K562 (cell line): ENCODE measurements around the gene HDAC10. TPM values are rescaled to one million over a fixed set of nuclear protein-coding genes. Genes with fewer than 3 reads are reported as not detected.

Source experiments
- ATAC-seq: fragments of 200-7000 bp; cut with Tn5 transposase; 3 replicates; pipeline ENCODE4 v1.9.1; 2020; ENCODE audit warnings: moderate library complexity
- BruUV-seq: library from RNA; stranded (reverse); fragments of 400-500 nt; replicated peaks from 2 replicates; lab custom pipeline; 2021; lab: Mats Ljungman, UMichigan
- CTCF ChIA-PET: fragments of 300-600 bp; formaldehyde crosslinking; extraction: SDS; loops from one replicate; lab custom pipeline; 2021; ENCODE audit warnings: low intra/inter-chr PET ratio; lab: Yijun Ruan, JAX
- POLR2A ChIA-PET: fragments of 300-600, 350-650 bp; sonication (Branson Sonifier 250); formaldehyde crosslinking; extraction: SDS; loops from one replicate; lab custom pipeline; 2021; ENCODE audit warnings: antibody characterized with exemption, inconsistent platforms; lab: Yijun Ruan, JAX
- DNase-seq, 4 experiments: peaks; one replicate each; pipeline versions ENCODE4 v3.0.0 to v3.0.0-alpha.2; 2011 to 2018; ENCODE audit warnings: low spot score in 3 of 4, mixed read lengths in 3 of 4; ENCODE audit errors: extremely low read depth in 1 of 4
- FAIRE-seq: peaks from 2 replicates; lab custom pipeline; 2011; peaks lifted over from hg19 to GRCh38; lab: Jason Lieb, UNC
- H2AFZ ChIP-seq: 2 replicates; pipeline ENCODE4 v1.6.0; 2011; ENCODE audit warnings: low read depth, low read length, control low read depth, inconsistent platforms
- H3K27ac ChIP-seq: fragments of 200-600 bp; 3 replicates; pipeline ENCODE4 v1.8.0; 2011; ENCODE audit warnings: low read depth, mild to moderate bottlenecking, control low read depth, inconsistent platforms, low read length, moderate library complexity, mixed read lengths; ENCODE audit errors: extremely low read depth
- H3K27me3 ChIP-seq, 2 experiments: fragments of 300-600 bp in 1 of 2; 2 replicates in 1 of 2; 3 replicates in 1 of 2; pipeline versions ENCODE4 v1.6.0 to v1.8.0; 2011; ENCODE audit warnings: inconsistent platforms in 2 of 2, low read length in 2 of 2, mild to moderate bottlenecking in 1 of 2, mixed read lengths in 1 of 2, moderate library complexity in 1 of 2; ENCODE audit not compliant: control insufficient read depth in 2 of 2, insufficient read depth in 2 of 2
- H3K36me3 ChIP-seq: fragments of 300-600 bp; 3 replicates; pipeline ENCODE4 v1.8.0; 2011; ENCODE audit warnings: mild to moderate bottlenecking, low read length, inconsistent platforms; ENCODE audit not compliant: control insufficient read depth, insufficient read depth
- H3K4me1 ChIP-seq, 2 experiments: fragments of 200-600 bp in 1 of 2; replicated peaks in 1 of 2; 2 replicates in 1 of 2; 3 replicates in 1 of 2; pipeline versions ENCODE4 v1.5.1 to v1.8.0; 2011; ENCODE audit warnings: inconsistent platforms in 2 of 2, low read length in 2 of 2, mild to moderate bottlenecking in 1 of 2, mixed read lengths in 1 of 2, moderate library complexity in 1 of 2; ENCODE audit not compliant: control insufficient read depth in 2 of 2, insufficient read depth in 2 of 2
- H3K4me2 ChIP-seq: 2 replicates; pipeline ENCODE4 v1.6.1; 2011; ENCODE audit warnings: low read length, control low read depth, inconsistent platforms, mixed read lengths; ENCODE audit not compliant: insufficient read depth
- H3K4me3 ChIP-seq: fragments of 200-600 bp; sonication (generic), shearing (Covaris generic); 2 replicates; pipeline ENCODE4 v1.5.1; 2016; ENCODE audit warnings: control low read depth, inconsistent platforms
- H3K79me2 ChIP-seq: fragments of 200-600 bp; 3 replicates; pipeline ENCODE4 v1.8.0; 2011; ENCODE audit warnings: low read length, inconsistent platforms; ENCODE audit not compliant: control insufficient read depth, insufficient read depth
- H3K9ac ChIP-seq, 2 experiments: 2 replicates each; pipeline versions ENCODE4 v1.6.0 to v1.6.1; 2011; ENCODE audit warnings: low read depth in 2 of 2, low read length in 2 of 2, control low read depth in 1 of 2, inconsistent platforms in 1 of 2, mild to moderate bottlenecking in 1 of 2, mixed read lengths in 1 of 2; ENCODE audit not compliant: insufficient read depth in 1 of 2
- H3K9me1 ChIP-seq: one replicate; pipeline ENCODE4 v1.6.0; 2011; ENCODE audit warnings: inconsistent platforms, mild to moderate bottlenecking, low read length, moderate library complexity; ENCODE audit not compliant: control insufficient read depth, insufficient read depth
- H3K9me3 ChIP-seq: replicated peaks from 2 replicates; pipeline ENCODE4 v1.5.1; 2011; ENCODE audit warnings: low read depth, low read length, inconsistent platforms; ENCODE audit not compliant: control insufficient read depth, insufficient read depth
- H4K20me1 ChIP-seq: replicated peaks from 2 replicates; pipeline ENCODE4 v1.6.1; 2011; ENCODE audit warnings: low read length, inconsistent platforms, mixed read lengths; ENCODE audit not compliant: control insufficient read depth, insufficient read depth
- HSF4 ChIP-seq: fragments of 250-450 bp; sonication (Bioruptor Pico); IDR thresholded peaks from 2 replicates; pipeline ENCODE4 v2.1.2; 2022; ENCODE audit warnings: mild to moderate bottlenecking, moderate library complexity, borderline replicate concordance
- NCOA2 ChIP-seq, 2 experiments: fragments of 450-650 bp; IDR thresholded peaks; 2 replicates each; pipeline ENCODE4 v1.6.1; 2018; ENCODE audit warnings: mild to moderate bottlenecking in 2 of 2, moderate library complexity in 1 of 2; ENCODE audit not compliant: partially characterized antibody in 2 of 2
- RBFOX2 ChIP-seq: fragments of 200-400 bp; formaldehyde crosslinking; IDR thresholded peaks from 2 replicates; pipeline ENCODE4 v1.6.1; 2017; ENCODE audit warnings: low read depth, mild to moderate bottlenecking, low read length, moderate library complexity
- RCOR1 ChIP-seq, 2 experiments: IDR thresholded peaks; 2 replicates each; pipeline ENCODE4 v1.6.1; 2012; ENCODE audit warnings: low read depth in 2 of 2, low read length in 2 of 2, borderline replicate concordance in 1 of 2, improper control_type of control experiment in 1 of 2
- ZNF77 ChIP-seq: fragments of 250-450 bp; sonication (Bioruptor Pico); IDR thresholded peaks from 2 replicates; pipeline ENCODE4 v1.5.0; 2020
- WGBS: fragments of 100-300 bp; shearing (Covaris generic); methylation state at CpG from one replicate; pipeline ENCODE4 v1.1.6; 2016; ENCODE audit warnings: low coverage, mixed read lengths; ENCODE audit not compliant: insufficient coverage; ENCODE audit errors: missing lambda C conversion rate; 5-methylcytosine and 5-hydroxymethylcytosine counted together
- in situ Hi-C: fragments of 300-500 bp; cut with MboI; formaldehyde crosslinking; loops from 4 replicates; pipeline ENCODE4 v1.15.0; 2018; ENCODE audit warnings: inconsistent platforms, mixed read lengths
- intact Hi-C: fragments of 100-400 bp; cut with micrococcal nuclease; formaldehyde crosslinking; loops from 2 replicates; pipeline ENCODE4 v1.14.2; 2022
- polyA plus RNA-seq, 8 experiments: library from polyadenylated mRNA; depleted of rRNA in 4 of 8; stranded (reverse) in 5 of 8; unstranded in 3 of 8; fragments of >200 nt; fragmentation: Nextera tagmentation in 2 of 8; fragmentation: Illumina TruSeq in 1 of 8; extraction: Ambion mirVana in 2 of 8; extraction: Trizol in 1 of 8; gene quantifications; 2 replicates each; pipeline versions ENCODE4 v1.2.1 to v1.2.3, GENCODE V29; 2011 to 2014; ENCODE audit warnings: inconsistent platforms in 1 of 8, missing spikeins in 1 of 8
- total RNA-seq, 7 experiments: library from RNA; depleted of rRNA in 6 of 7; stranded (reverse); fragments of >200 nt in 6 of 7; fragmentation: Illumina TruSeq in 2 of 7; extraction: Trizol in 2 of 7; gene quantifications; 2 replicates each; pipeline versions ENCODE4 v1.2.1 to v1.2.3, GENCODE V29; 2011 to 2021; ENCODE audit warnings: low replicate concordance in 1 of 7

HDAC10 gene
- total and polyA plus RNA-seq, 9 of the 15 experiments (the other 6 are each of a cell fraction or from before 2014, with no cell fraction given), result 0.10 to 44.2 (median 6.5) TPM

GRCh38 chr22:50260434-50260800 is 9.4 kb upstream of the HDAC10 start (continued):
- TF ChIP-seq RCOR1 (IDR thresholded peaks at IDR 0.05; ENCODE audit: borderline replicate concordance in 1 of 2, low read depth in 2 of 2, low read length in 2 of 2), result no peak
- TF ChIP-seq RBFOX2, result no peak
- TF ChIP-seq NCOA2 (IDR thresholded peaks at IDR 0.05; ENCODE audit: partially characterized antibody in 2 of 2), result no peak
- TF ChIP-seq ZNF77 (CRISPR knock-in tag), result no peak

- FAIRE-seq (no peak), ATAC-seq (no peak), DNase-seq (no peak)
- Histone ChIP-seq H3K4me1 (peaks cover 15 to 90% of the 10 kb centered on the region in 2 experiments; a peak in 4 of 5 replicates), H3K79me2 (peaks cover 27% of the 10 kb centered on the region), H3K9me3 (no peaks in the 10 kb centered on the region), H2AFZ (no peak overlapping the region), H4K20me1 (no peaks in the 10 kb centered on the region), H3K9me1 (no peaks in the 10 kb centered on the region), H3K4me2 (no peak overlapping the region), H3K27me3 (no peaks in the 10 kb centered on the region), H3K36me3 (peaks cover 44% of the 10 kb centered on the region; the same call in 1 of the 3 replicates), H3K27ac (no peak overlapping the region), H3K4me3 (no peak overlapping the region), H3K9ac (peak overlapping the region in 1 of 2 experiments; percentile 78; a peak in 2 of 4 replicates)
- ChIA-PET CTCF (no interaction called here), POLR2A (interaction anchor here (1.0 kb wide), 1 partner anchor 13 kb away, joined by 3 read pairs; no protein-coding TSS in a partner anchor)
- intact Hi-C loops, result no loop called here
- no CpG with 5 or more reads among the region's 15 CpGs for WGBS
- in situ Hi-C loops, result no loop called here
- TF ChIP-seq HSF4 (CRISPR knock-in tag) (no peak), RBFOX2 (0 out of 2 replicates have a peak, but pooled peaks have one; percentile 12)
- BruUV-seq, result no TSS peak
These were observed 8.2 kb upstream of the HDAC10 start for GRCh38 chr22:50259302-50259701.
